Esophagus (tissue), 2 donors: ENCODE results near the gene CFAP74. TPM values are rescaled to one million over a fixed set of nuclear protein-coding genes. Genes with fewer than 3 reads are reported as not detected.
"Not testable (repeated sequence)": the region's sequence is repeated elsewhere in the genome, so short reads cannot be mapped to it uniquely, and the experiment has no call there.

Experiments used
- H3K27ac ChIP-seq, 2 donors: one replicate each; pipeline ENCODE4 v1.5.1; 2013; ENCODE audit warnings: low read depth in 2 of 2, mild to moderate bottlenecking in 2 of 2, inconsistent platforms in 1 of 2, low read length in 1 of 2, moderate library complexity in 1 of 2
- H3K27me3 ChIP-seq, 2 donors: one replicate each; pipeline ENCODE4 v1.6.1; 2013; ENCODE audit warnings: low read length in 2 of 2, control low read depth in 1 of 2, mild to moderate bottlenecking in 1 of 2; ENCODE audit not compliant: insufficient read depth in 2 of 2, control insufficient read depth in 1 of 2
- H3K36me3 ChIP-seq, 2 donors: one replicate each; pipeline ENCODE4 v1.6.1; 2013; ENCODE audit warnings: low read length in 1 of 2; ENCODE audit not compliant: control insufficient read depth in 2 of 2, insufficient read depth in 2 of 2
- H3K4me1 ChIP-seq, 2 donors: one replicate each; pipeline ENCODE4 v1.6.1; 2013; ENCODE audit warnings: low read length in 1 of 2; ENCODE audit not compliant: control insufficient read depth in 2 of 2, insufficient read depth in 2 of 2
- H3K4me3 ChIP-seq, 2 donors: one replicate each; pipeline ENCODE4 v1.5.1; 2013; ENCODE audit warnings: low read length in 2 of 2, mild to moderate bottlenecking in 2 of 2, low read depth in 1 of 2, moderate library complexity in 1 of 2
- H3K9me3 ChIP-seq, 2 donors: one replicate each; pipeline ENCODE4 v1.6.1; 2013; ENCODE audit warnings: mild to moderate bottlenecking in 2 of 2, low read depth in 1 of 2, low read length in 1 of 2, moderate library complexity in 1 of 2; ENCODE audit not compliant: control insufficient read depth in 2 of 2, insufficient read depth in 1 of 2
- WGBS, 2 donors: extraction: QIAGEN DNeasy Blood & Tissue Kit; methylation state at CpG; one replicate each; pipeline ENCODE4 v1.1.7; 2013; 5-methylcytosine and 5-hydroxymethylcytosine counted together
- polyA plus RNA-seq, 2 donors: library from polyadenylated mRNA; stranded (reverse); fragments of 200-250 nt; gene quantifications; one replicate each; pipeline ENCODE4 v1.2.3, GENCODE V29; 2013
- donor health status: healthy with polysubstance abuse.
- donor health status: Bipolar disorder and iron deficiency.

The CFAP74 gene
- polyA plus RNA-seq, 2 donors: 0.04 TPM

DNA sequence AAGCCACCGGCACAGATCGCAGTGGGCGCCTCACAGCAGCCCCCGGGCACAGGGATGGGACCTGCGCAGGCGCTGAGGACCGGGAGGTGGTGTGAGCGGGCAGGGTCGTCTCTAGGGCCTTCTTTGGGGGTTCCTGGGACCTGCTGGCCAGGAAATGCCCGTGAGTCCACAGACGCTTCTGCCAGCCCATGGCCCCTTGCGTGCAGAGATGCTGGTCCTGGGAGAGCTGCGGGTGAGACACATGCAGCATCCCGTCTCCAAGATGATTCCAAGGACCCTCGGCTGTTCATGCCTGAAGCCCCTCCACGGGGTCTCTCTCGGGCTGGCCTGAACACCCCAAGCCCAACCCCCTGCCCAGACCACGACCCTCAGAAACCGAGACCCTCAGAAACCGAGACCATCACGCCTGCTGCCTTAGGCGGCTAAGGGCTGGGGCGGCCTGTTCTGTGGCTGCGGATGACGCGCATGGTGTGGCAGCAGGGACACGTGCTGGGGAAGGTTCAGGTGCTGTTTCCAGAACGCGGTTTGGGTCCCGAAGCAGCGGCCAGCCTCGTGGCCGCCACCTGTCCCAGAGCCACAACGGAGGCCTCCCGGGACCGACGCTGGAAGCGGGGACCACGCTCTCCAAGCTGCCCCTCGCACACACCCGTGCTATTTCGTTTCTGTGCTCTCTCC, 23.0 kb downstream of the CFAP74 start:
- H3K4me3 ChIP-seq: no peak overlapping the region
- H3K27me3 ChIP-seq: no peaks in the 10 kb centered on the region
- peaks cover 0 to 7% of the 10 kb centered on the region in 2 donors for H3K9me3 ChIP-seq
- H3K27ac ChIP-seq: no peak overlapping the region
- WGBS, 2 donors: 94 to 95% methylated on average over 42 of the region's 42 CpGs
- peaks cover 0 to 3% of the 10 kb centered on the region in 2 donors for H3K4me1 ChIP-seq
- no peaks in the 10 kb centered on the region for H3K36me3 ChIP-seq

DNA sequence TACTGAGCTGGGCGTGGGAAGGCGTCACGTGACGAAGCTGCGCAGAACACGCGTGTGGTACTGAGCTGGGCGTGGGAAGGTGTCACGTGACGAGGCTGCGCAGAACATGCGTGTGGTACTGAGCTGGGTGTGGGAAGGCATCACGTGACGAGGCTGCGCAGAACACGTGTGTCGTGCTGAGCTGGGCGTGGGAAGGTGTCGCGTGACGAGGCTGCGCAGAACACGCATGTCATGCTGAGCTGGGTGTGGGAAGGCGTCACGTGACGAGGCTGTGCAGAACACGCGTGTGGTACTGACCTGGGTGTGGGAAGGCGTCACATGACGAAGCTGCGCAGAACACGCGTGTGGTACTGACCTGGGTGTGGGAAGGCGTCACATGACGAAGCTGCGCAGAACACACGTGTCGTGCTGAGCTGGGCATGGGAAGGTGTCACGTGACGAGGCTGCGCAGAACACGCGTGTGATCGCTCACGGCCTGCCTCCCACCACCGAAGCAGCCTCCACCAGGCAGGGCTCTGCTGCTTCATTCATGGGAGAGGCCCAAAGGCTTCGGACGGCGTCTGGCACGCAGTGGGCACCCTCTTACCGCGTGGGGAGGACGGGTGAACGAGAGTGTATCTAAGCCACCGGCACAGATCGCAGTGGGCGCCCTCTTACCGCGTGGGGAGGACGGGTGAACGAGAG, 24.0 kb downstream of the CFAP74 start:
- Histone ChIP-seq H3K36me3 (no peaks in the 10 kb centered on the region), H3K4me3 (no peak overlapping the region), H3K27ac (no peak overlapping the region), H3K27me3 (no peaks in the 10 kb centered on the region), H3K4me1 (peaks cover 0 to 3% of the 10 kb centered on the region in 2 donors), H3K9me3 (peaks cover 0 to 7% of the 10 kb centered on the region in 2 donors)
- 96 to 97% methylated on average over 59 to 61 of the region's 61 CpGs for WGBS, 2 donors

DNA sequence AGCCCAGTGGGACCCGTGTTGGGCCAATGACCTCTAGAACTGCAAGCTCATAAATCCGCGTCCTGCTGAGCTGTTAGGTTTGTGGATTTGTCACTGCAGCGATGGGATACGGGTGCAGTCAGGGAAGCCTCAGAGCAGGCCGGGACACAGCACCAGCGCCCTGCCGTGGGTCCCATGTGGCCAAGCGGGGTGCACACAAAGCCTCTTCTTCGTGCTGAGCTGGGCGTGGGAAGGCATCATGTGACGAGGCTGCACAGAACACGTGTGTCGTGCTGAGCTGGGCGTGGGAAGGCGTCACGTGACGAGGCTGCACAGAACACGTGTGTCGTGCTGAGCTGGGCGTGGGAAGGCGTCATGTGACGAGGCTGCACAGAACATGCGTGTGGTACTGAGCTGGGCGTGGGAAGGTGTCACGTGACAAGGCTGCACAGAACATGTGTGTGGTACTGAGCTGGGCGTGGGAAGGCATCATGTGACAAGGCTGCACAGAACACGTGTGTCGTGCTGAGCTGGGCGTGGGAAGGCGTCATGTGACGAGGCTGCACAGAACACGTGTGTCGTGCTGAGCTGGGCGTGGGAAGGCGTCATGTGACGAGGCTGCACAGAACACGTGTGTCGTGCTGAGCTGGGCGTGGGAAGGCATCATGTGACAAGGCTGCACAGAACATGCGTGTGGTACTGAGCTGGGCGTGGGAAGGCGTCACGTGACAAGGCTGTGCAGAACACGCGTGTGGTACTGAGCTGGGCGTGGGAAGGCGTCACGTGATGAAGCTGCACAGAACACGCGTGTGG, 24.7 kb downstream of the CFAP74 start:
- H3K9me3 ChIP-seq, H3K27me3 ChIP-seq, H3K4me3 ChIP-seq, H3K36me3 ChIP-seq, H3K27ac ChIP-seq, H3K4me1 ChIP-seq: not testable (repeated sequence)
- 92 to 93% methylated on average over 43 to 51 of the region's 51 CpGs for WGBS, 2 donors

DNA sequence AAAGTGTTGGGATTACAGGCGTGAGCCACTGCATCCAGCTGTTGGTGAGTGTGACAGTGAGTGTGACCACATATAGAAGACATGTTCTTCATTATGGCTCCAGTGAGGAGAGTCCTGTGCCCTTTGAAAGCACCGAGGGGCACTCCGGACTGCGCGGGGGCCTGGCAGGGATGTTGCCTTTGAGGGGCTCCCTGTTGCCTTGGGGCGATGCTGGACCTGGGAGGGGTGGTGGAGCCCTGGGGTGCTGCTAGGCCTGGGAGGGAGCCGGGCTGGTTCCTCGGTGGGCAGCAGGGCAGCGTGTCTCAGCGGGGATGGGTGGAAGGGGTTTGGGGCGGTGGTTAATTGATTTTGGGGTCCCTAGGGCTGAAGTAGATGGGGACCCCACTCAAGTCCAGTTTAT, 25.5 kb downstream of the CFAP74 start:
- peaks cover 0 to 3% of the 10 kb centered on the region in 2 donors for H3K4me1 ChIP-seq
- no peak overlapping the region for H3K4me3 ChIP-seq
- H3K9me3 ChIP-seq: peaks cover 0 to 7% of the 10 kb centered on the region in 2 donors
- no peak overlapping the region for H3K27ac ChIP-seq
- WGBS, 2 donors: 93% methylated on average over 11 of the region's 11 CpGs
- no peaks in the 10 kb centered on the region for H3K36me3 ChIP-seq
- no peaks in the 10 kb centered on the region for H3K27me3 ChIP-seq

DNA sequence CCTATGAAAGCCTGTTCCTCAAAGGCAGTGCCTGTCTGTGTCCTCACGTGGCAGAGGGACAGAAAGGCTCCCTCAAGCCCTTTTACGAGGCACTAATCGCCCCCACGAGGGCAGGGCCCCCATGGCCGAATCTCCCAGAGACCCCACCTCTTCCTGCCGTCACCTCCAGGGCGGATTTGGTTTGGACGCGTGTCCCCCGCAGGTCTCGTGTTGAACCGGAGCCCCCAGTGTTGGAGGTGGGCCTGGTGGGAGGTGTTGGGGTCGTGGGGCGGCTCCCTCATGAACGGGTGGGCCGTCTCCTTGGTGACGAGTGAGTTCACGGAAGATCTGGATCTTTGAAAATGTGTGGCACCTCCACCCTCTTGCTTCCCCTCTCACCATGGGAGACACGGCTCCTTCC, 27.6 kb downstream of the CFAP74 start:
- H3K27ac ChIP-seq: no peak overlapping the region
- WGBS, 2 donors: 81 to 82% methylated on average over 14 to 19 of the region's 19 CpGs
- no peaks in the 10 kb centered on the region for H3K36me3 ChIP-seq
- peaks cover 0 to 3% of the 10 kb centered on the region in 2 donors for H3K4me1 ChIP-seq
- H3K4me3 ChIP-seq: no peak overlapping the region
- peaks cover 0 to 14% of the 10 kb centered on the region in 2 donors for H3K9me3 ChIP-seq
- no peaks in the 10 kb centered on the region for H3K27me3 ChIP-seq

DNA sequence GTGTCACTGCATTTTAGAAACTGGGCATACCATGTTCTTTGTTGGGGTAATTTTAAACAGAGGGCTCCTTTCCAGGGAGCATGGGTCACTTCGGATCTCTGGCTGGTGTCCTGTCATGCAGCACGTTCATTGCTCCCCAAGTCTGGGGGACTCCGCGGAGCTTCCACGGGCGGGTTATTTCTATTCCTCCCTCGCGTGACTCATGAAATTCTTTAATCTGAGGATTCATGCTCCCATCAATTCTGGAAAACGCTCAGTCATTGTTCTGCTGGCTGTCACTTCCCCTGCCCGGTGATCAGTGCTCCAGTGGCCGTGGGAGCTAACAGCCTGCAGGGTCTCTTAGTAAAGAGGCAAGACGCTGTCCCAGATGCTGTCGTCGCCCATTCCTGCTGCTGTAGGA, 28.1 kb downstream of the CFAP74 start:
- H3K36me3 ChIP-seq: no peaks in the 10 kb centered on the region
- WGBS, 2 donors: 74 to 80% methylated on average over 14 of the region's 14 CpGs
- H3K27me3 ChIP-seq: no peaks in the 10 kb centered on the region
- H3K4me3 ChIP-seq: no peak overlapping the region
- peaks cover 0 to 19% of the 10 kb centered on the region in 2 donors for H3K9me3 ChIP-seq
- peaks cover 0 to 4% of the 10 kb centered on the region in 2 donors for H3K4me1 ChIP-seq
- no peak overlapping the region for H3K27ac ChIP-seq

DNA sequence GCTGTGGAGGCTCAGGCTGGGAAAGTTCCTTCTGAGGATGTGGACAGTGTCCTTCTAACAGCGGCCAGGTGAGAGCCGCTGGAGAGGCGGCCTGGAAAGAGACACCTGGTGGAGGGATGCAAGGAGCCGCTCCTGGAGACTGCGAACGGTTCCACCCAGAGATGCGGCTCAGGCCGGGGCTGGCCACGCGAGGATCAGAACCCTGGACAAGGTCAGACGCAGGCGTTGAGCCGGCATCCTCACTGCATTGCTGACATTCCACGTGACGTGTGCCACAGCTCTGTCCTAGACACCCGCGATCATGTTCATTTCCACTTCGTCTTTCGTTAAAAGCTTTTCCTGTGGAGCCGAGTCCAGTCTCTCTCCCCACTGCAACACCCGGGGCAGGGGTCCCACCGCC, 28.8 kb downstream of the CFAP74 start:
- Histone ChIP-seq H3K36me3 (no peaks in the 10 kb centered on the region), H3K4me3 (no peak overlapping the region), H3K27me3 (no peaks in the 10 kb centered on the region), H3K9me3 (peaks cover 0 to 19% of the 10 kb centered on the region in 2 donors), H3K4me1 (peaks cover 0 to 10% of the 10 kb centered on the region in 2 donors), H3K27ac (no peak overlapping the region)
- 80 to 86% methylated on average over 22 of the region's 22 CpGs for WGBS, 2 donors

DNA sequence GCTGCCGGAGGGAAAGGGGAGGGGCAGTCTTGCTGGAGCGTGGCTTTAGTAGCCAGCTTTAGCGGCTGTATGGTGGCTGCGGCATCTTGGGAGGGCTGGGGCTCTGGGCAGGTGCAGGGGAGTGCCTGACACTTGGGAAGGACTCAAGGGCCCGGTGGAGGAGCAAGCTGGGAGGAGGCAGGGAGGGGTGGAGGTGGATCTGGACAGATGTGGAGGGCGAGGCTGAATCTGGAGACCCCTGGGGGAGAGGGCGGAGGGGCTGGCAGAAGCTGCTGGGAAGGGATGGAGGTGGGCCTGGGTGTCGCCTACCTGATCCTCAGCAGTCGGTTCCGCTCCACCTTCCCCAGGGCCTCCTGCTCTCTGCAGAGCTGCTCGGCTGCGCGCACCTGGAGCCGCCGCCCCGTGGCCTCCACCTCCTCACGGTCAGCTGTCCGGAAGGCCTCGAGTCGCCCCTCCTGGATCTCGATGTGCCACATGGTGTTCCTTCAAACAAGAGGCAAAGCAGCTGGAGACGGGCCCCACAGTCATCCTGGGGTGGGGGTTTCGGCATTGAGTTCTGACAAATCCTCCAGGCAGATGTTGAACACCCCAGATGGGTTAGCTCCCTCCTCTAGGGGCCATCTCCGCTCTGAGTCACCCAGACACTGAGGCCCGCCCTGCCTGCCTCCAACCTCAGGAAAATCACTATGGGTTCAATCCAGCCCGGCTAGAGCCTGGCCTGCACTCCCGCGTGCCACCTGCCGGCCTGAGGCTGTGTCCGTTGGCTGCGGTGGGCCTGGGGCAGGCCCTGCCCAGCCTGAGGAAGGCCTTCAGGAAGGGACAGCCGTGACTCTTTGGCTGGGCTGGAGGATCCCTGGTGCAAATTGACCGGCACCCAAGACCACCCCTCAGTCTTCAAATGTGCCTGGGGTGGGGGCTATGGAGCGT, 29.6 kb downstream of the CFAP74 start:
- H3K27me3 ChIP-seq: no peaks in the 10 kb centered on the region
- 81 to 85% methylated on average over 34 of the region's 34 CpGs for WGBS, 2 donors

More for the DNA sequence above, 29.6 kb downstream of the CFAP74 start:
- H3K9me3 ChIP-seq: peaks cover 0 to 15% of the 10 kb centered on the region in 2 donors
- H3K27ac ChIP-seq: no peak overlapping the region
- H3K4me3 ChIP-seq: no peak overlapping the region
- H3K4me1 ChIP-seq: peaks cover 0 to 7% of the 10 kb centered on the region in 2 donors
- H3K36me3 ChIP-seq: no peaks in the 10 kb centered on the region
